ENCODE data around the gene SH3PXD2A. TPM values are rescaled to one million over a fixed set of nuclear protein-coding genes. Genes with fewer than 3 reads are reported as not detected.

Gene SH3PXD2A
- total and polyA plus RNA-seq, 4 experiments from 2014 or later, result 0.39 to 17.5 (median 8.9) TPM

DNA sequence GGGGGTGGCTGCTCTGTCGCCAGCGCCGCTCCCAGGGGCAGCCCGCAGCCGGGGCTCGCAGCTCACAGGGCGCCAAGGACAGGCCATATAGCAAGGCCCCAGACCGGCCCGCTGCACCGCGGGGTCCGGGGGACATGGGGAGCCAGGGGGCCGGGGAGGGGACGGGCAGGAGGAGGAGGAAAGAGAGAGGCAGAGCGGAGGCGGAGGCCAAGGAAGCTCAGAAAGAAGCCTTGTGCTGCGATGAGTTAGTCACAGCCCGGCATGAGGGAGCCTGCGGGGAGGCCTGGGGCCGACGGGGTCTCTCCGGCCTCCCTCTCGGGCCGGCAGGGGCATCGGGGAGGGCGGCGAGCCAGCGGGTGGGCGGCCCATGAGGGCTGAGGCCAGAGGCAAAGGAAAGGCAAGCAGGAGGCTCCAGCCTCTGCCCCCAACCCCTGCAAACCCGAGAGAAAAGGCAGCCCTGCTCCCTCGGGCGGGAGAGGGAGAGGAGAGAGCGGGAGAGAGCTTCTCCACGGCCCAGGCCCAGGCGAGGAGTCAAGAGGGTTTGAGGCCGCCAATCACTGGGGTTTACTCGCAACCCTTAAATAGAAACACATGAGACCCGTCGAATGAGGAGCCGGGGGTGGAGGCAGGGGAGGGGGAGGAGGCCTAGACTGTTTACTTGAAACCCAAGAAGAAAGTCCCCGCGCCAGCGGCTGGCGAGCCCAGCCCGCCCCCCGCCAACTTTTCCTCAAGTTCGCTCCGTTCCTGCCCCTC, 194.0 kb downstream of the SH3PXD2A start:
- Mint-ChIP-seq H3K36me3 (peaks cover 20 to 24% of the 10 kb centered on the region in 2 donors), H3K27me3 (no peaks in the 10 kb centered on the region), H3K27ac (peak overlapping the region; percentile 53 to 86 (median 80)), H3K4me1 (peaks cover 12 to 47% (median 17%) of the 10 kb centered on the region in 4 donors), H3K9me3 (peaks cover 0 to 2% (median 0%) of the 10 kb centered on the region in 8 donors), H3K4me3 (peak overlapping the region; percentile 60 to 92 (median 72))
- Histone ChIP-seq H3K4me3 (ENCODE audit: low read length in 2 of 2) (peak overlapping the region in 1 of 2 donors; percentile 74), H3K9me3 (ENCODE audit: control insufficient read depth in 1 of 2, low read length in 2 of 2) (no peaks in the 10 kb centered on the region), H3K27ac (ENCODE audit: low read depth, low read length) (peak overlapping the region; percentile 76), H3K27me3 (ENCODE audit: insufficient read depth, low read length) (no peaks in the 10 kb centered on the region), H3K36me3 (ENCODE audit: insufficient read depth, low read length) (no peaks in the 10 kb centered on the region), H3K4me1 (ENCODE audit: insufficient read depth, low read length) (peaks cover 27% of the 10 kb centered on the region)
- intact Hi-C loops (cut with micrococcal nuclease), result no loop called here
- CTCF ChIA-PET (ENCODE audit: partially characterized antibody), result interaction anchor here (0.8 to 4.4 kb wide), 3 partner anchors 25 to 55 kb away, joined by 3 to 24 read pairs (median 5); no protein-coding TSS in a partner anchor
- DNase-seq, result peak; percentile 39 to 86 (median 57)
- POLR2A ChIA-PET (ENCODE audit: partially characterized antibody), result interaction anchor here (1.0 to 2.3 kb wide), 4 partner anchors 11 to 460 kb away, joined by 4 to 8 read pairs (median 5); partner anchors contain the start of gene SFR1

DNA sequence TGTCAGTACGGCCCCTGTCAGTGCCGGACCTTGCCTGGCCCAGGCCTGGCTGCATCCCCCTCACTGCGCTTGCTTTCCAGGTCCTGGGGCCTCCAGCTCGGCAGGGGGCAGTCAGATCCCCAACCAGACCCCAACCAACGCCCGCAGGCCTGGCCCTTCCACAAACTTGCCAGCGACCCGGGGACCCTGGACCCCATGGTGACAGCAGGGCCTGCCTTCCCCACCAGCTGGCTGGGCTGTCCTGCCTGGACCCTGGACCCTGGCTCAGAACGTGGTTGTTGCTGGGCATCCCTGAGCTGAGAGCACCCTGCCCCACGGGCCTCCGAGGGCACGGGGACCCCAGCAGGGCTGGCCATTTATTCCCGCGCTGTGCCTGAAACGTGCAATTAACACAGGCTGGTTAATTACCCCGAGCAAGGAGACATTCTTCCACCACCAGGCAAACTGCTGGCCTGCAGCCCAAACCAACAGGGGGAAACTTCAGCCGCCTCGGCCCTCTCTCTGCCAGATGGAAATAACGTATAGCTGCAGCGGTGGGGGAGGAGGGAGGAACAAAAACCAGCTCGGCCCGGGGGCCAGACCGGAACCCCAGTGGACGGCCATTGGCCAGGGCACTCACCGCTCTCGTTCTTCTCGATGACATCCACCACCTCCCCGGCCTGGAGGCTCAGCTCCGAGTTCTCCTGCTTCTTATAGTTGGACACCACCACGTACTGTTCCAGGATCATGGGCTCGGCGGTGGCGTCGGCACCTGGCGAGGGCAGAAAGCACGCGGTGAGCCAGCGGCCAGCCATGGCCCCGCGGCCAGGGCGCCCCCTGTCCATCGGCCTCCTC, 194.8 kb downstream of the SH3PXD2A start:
- ChIA-PET POLR2A (ENCODE audit: partially characterized antibody) (interaction anchor here (1.0 to 2.3 kb wide), 5 partner anchors 10 to 461 kb away, joined by 3 to 8 read pairs (median 4); partner anchors contain the start of gene SFR1), CTCF (ENCODE audit: partially characterized antibody) (interaction anchor here (0.8 to 4.4 kb wide), 3 partner anchors 26 to 55 kb away, joined by 3 to 24 read pairs (median 5); no protein-coding TSS in a partner anchor)
- H3K4me1 ChIP-seq (ENCODE audit: insufficient read depth, low read length), result peaks cover 27% of the 10 kb centered on the region
- Mint-ChIP-seq H3K4me3 (peak overlapping the region; percentile 87 to 92 (median 90)), H3K9me3 (peaks cover 0 to 2% (median 0%) of the 10 kb centered on the region in 8 donors), H3K27ac (peak overlapping the region; percentile 89 to 95 (median 93)), H3K27me3 (no peaks in the 10 kb centered on the region), H3K36me3 (peaks cover 24 to 27% of the 10 kb centered on the region in 2 donors), H3K4me1 (peaks cover 10 to 40% (median 16%) of the 10 kb centered on the region in 4 donors)
- H3K36me3 ChIP-seq (ENCODE audit: insufficient read depth, low read length), result no peaks in the 10 kb centered on the region
- intact Hi-C loops (cut with micrococcal nuclease), result loop anchor here (1.0 kb wide), 1 partner anchor 18 kb away; no protein-coding TSS in a partner anchor
- H3K27me3 ChIP-seq (ENCODE audit: insufficient read depth, low read length), result no peaks in the 10 kb centered on the region
- no peak for DNase-seq
- peak overlapping the region; percentile 49 to 74 for H3K4me3 ChIP-seq (ENCODE audit: low read length in 2 of 2)
- H3K27ac ChIP-seq (ENCODE audit: low read depth, low read length), result peak overlapping the region; percentile 76
- H3K9me3 ChIP-seq (ENCODE audit: control insufficient read depth in 1 of 2, low read length in 2 of 2), result no peaks in the 10 kb centered on the region

DNA sequence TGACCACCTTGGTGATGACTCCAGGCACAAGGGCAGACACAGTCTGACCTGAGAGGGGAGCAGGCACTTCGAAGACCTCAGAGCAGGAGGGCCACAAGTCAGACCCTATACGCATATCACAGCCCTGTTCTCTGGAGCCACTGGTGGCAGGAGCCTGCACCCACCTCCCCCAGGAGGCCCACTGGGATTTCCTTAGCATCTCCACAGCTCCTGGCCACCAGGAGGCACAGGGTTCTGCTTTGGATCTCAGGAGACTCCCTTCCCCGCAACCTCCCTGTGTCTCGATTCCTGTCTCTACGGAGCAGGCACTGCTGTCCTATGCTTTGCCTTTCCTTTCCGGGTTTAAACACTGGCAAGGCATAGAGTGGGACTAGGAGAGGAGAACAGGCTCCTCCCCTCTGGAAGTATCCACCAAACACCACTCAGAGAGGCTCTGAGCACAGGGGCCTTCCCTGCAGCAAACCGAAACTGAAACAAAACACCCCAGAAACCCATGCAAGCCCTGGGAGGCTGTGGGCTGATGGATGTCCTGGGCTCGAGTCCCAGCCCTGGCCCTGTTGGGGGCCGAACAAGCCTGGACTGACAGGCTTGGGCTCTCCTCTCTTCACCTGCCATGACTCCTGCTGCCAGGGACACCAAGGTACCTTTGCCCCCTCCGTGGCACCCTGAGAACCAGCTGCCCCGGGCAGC, 195.6 kb downstream of the SH3PXD2A start:
- Mint-ChIP-seq H3K4me1 (peaks cover 9 to 38% (median 15%) of the 10 kb centered on the region in 4 donors), H3K4me3 (peak overlapping the region; percentile 87 to 92 (median 90)), H3K27ac (peak overlapping the region; percentile 89 to 95 (median 93)), H3K27me3 (no peaks in the 10 kb centered on the region), H3K9me3 (peaks cover 0 to 2% (median 0%) of the 10 kb centered on the region in 8 donors), H3K36me3 (peaks cover 24 to 27% of the 10 kb centered on the region in 2 donors)
- no peaks in the 10 kb centered on the region for H3K36me3 ChIP-seq (ENCODE audit: insufficient read depth, low read length)
- ChIA-PET POLR2A (ENCODE audit: partially characterized antibody) (interaction anchor here (1.0 to 2.3 kb wide), 4 partner anchors 9 to 75 kb away, joined by 3 to 8 read pairs (median 5); no protein-coding TSS in a partner anchor), CTCF (ENCODE audit: partially characterized antibody) (interaction anchor here (4.4 kb wide), 1 partner anchor 27 kb away, joined by 24 read pairs; no protein-coding TSS in a partner anchor)
- no peaks in the 10 kb centered on the region for H3K27me3 ChIP-seq (ENCODE audit: insufficient read depth, low read length)
- peak overlapping the region; percentile 76 for H3K27ac ChIP-seq (ENCODE audit: low read depth, low read length)
- peak overlapping the region; percentile 49 to 74 for H3K4me3 ChIP-seq (ENCODE audit: low read length in 2 of 2)
- intact Hi-C loops (cut with micrococcal nuclease), result loop anchor here (1.0 kb wide), 1 partner anchor 18 kb away; no protein-coding TSS in a partner anchor
- no peaks in the 10 kb centered on the region for H3K9me3 ChIP-seq (ENCODE audit: control insufficient read depth in 1 of 2, low read length in 2 of 2)
- peaks cover 27% of the 10 kb centered on the region for H3K4me1 ChIP-seq (ENCODE audit: insufficient read depth, low read length)
- peak; percentile 53 to 77 (median 58) for DNase-seq

DNA sequence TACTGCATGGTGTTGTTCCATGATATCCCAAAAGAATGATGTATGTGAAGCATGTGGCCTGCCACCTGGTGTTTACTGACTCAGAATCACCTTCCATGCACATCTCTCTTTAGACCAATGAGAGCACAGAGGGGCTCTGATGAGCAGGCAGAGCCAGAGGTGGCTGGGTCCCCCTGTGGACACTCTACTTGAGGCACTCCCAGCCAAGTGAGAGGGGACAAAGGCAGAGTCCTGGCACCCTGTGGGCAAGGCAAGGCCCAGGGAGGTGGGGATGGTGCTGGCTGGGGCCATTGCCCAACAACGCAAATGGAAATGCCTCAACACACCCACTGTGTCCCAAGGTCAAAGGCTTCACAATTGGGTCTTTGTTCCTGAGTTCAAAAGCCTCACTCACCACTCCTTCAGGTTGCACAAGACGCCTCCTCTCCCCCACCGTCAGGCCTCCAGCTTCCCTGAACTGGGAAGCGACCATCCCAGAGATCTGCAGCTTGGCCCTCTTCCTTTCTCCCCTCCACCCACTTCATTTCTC, 197.3 kb downstream of the SH3PXD2A start:
- intact Hi-C loops (cut with micrococcal nuclease), result no loop called here
- H3K36me3 ChIP-seq (ENCODE audit: insufficient read depth, low read length), result no peaks in the 10 kb centered on the region
- no peak overlapping the region for H3K4me3 ChIP-seq (ENCODE audit: low read length in 2 of 2)
- CTCF ChIA-PET (ENCODE audit: partially characterized antibody), result interaction anchor here (4.4 kb wide), 1 partner anchor 28 kb away, joined by 24 read pairs; no protein-coding TSS in a partner anchor
- Mint-ChIP-seq H3K9me3 (peaks cover 0 to 2% (median 0%) of the 10 kb centered on the region in 8 donors), H3K27me3 (no peaks in the 10 kb centered on the region), H3K36me3 (peaks cover 24 to 27% of the 10 kb centered on the region in 2 donors), H3K4me1 (peaks cover 7 to 40% (median 14%) of the 10 kb centered on the region in 4 donors), H3K4me3 (peak overlapping the region in 2 of 8 donors; percentile 22 to 23), H3K27ac (peak overlapping the region in 5 of 7 donors; percentile 30 to 73 (median 45))
- no peaks in the 10 kb centered on the region for H3K9me3 ChIP-seq (ENCODE audit: control insufficient read depth in 1 of 2, low read length in 2 of 2)
- H3K4me1 ChIP-seq (ENCODE audit: insufficient read depth, low read length), result peaks cover 27% of the 10 kb centered on the region
- no peak overlapping the region for H3K27ac ChIP-seq (ENCODE audit: low read depth, low read length)
- POLR2A ChIA-PET (ENCODE audit: partially characterized antibody), result no interaction called here
- no peak for DNase-seq
- H3K27me3 ChIP-seq (ENCODE audit: insufficient read depth, low read length), result no peaks in the 10 kb centered on the region

DNA sequence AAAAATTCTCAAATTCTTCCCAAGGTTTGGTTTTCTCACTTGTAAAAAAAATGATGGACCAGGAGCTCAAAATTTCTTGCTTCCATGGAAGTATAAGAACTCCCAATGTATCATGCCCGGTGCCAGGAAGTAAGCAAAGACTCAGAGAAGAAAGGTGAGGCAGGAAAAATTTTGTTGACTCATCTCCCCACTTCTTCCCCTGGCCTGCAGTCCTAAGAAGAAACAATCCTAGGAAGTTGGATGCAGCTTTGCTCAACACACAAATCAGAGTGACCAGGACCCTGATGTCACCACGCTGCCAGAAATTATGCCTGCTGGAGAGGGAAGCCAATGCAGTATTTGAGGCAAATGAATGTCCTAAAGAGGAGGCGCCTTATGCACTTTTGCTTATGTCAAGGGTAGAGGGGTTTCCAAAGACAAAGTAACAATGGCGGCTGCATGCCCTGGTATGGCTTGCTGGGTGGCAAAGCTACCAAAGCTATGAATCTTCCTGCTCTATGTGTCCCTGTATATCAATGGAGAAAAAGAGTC, 198.2 kb downstream of the SH3PXD2A start:
- Histone ChIP-seq H3K4me3 (ENCODE audit: low read length in 2 of 2) (no peak overlapping the region), H3K36me3 (ENCODE audit: insufficient read depth, low read length) (no peaks in the 10 kb centered on the region), H3K27me3 (ENCODE audit: insufficient read depth, low read length) (no peaks in the 10 kb centered on the region), H3K9me3 (ENCODE audit: control insufficient read depth in 1 of 2, low read length in 2 of 2) (no peaks in the 10 kb centered on the region), H3K27ac (ENCODE audit: low read depth, low read length) (no peak overlapping the region), H3K4me1 (ENCODE audit: insufficient read depth, low read length) (peaks cover 23% of the 10 kb centered on the region)
- peaks cover 24 to 27% of the 10 kb centered on the region in 2 donors for H3K36me3 Mint-ChIP-seq
- H3K27ac Mint-ChIP-seq, result peak overlapping the region in 1 of 7 donors; percentile 63
- peaks cover 0 to 2% (median 0%) of the 10 kb centered on the region in 8 donors for H3K9me3 Mint-ChIP-seq
- intact Hi-C loops (cut with micrococcal nuclease), result no loop called here
- ChIA-PET POLR2A (ENCODE audit: partially characterized antibody) (no interaction called here), CTCF (ENCODE audit: partially characterized antibody) (interaction anchor here (0.6 to 4.4 kb wide), 3 partner anchors 9 to 51 kb away, joined by 3 to 24 read pairs (median 3); no protein-coding TSS in a partner anchor)
- no peak overlapping the region for H3K4me3 Mint-ChIP-seq
- DNase-seq, result no peak
- H3K4me1 Mint-ChIP-seq, result peaks cover 6 to 41% (median 13%) of the 10 kb centered on the region in 4 donors
- H3K27me3 Mint-ChIP-seq, result no peaks in the 10 kb centered on the region

DNA sequence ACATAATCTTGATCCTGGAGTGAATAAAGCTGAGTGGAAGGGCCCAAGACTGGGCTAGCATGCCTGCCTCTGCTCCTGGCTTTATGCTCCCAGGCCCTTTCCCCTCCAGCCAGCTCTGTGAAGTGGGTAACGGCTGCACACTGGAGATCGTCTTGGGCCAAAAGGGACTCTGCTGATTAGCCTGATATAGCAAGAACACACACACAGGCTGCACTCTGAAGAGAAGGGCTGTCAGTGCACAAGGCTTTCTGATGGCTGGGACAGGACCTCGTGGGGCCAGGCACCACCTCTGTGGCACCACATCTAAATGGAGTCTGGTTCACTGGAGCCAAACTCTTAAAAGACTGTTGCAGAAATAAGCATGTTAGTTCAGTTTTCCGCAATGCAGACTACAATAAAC, 200.5 kb downstream of the SH3PXD2A start:
- H3K9me3 ChIP-seq (ENCODE audit: control insufficient read depth in 1 of 2, low read length in 2 of 2), result no peaks in the 10 kb centered on the region

More for the DNA sequence above, 200.5 kb downstream of the SH3PXD2A start:
- Mint-ChIP-seq H3K4me1 (peaks cover 4 to 45% (median 10%) of the 10 kb centered on the region in 4 donors), H3K9me3 (peaks cover 0 to 2% (median 0%) of the 10 kb centered on the region in 8 donors), H3K36me3 (peaks cover 24% of the 10 kb centered on the region in 2 donors), H3K27ac (no peak overlapping the region), H3K4me3 (no peak overlapping the region), H3K27me3 (no peaks in the 10 kb centered on the region)
- H3K4me1 ChIP-seq (ENCODE audit: insufficient read depth, low read length), result peaks cover 7% of the 10 kb centered on the region
- no peak for DNase-seq
- no peak overlapping the region for H3K4me3 ChIP-seq (ENCODE audit: low read length in 2 of 2)
- ChIA-PET POLR2A (ENCODE audit: partially characterized antibody) (no interaction called here), CTCF (ENCODE audit: partially characterized antibody) (interaction anchor here (1.7 kb wide), 1 partner anchor 31 kb away, joined by 6 read pairs; no protein-coding TSS in a partner anchor)
- intact Hi-C loops (cut with micrococcal nuclease), result no loop called here
- H3K36me3 ChIP-seq (ENCODE audit: insufficient read depth, low read length), result no peaks in the 10 kb centered on the region
- no peak overlapping the region for H3K27ac ChIP-seq (ENCODE audit: low read depth, low read length)
- H3K27me3 ChIP-seq (ENCODE audit: insufficient read depth, low read length), result no peaks in the 10 kb centered on the region
